NCI-H2081 treated with DMSO at 0.1 percent for 48 hours (cell line): ENCODE measurements around the gene SFRP5.

Experiments
- DNase-seq: peaks from one replicate; lab custom pipeline; 2025; lab: John Stamatoyannopoulos, UW

SFRP5 gene

GRCh38 chr10:97765201-97765600, 6.6 kb downstream of the SFRP5 start:
- no peak for DNase-seq

- DNase-seq, result no peak
Measured at GRCh38 chr10:97764519-97764931, 7.3 kb downstream of the SFRP5 start.

- DNase-seq, result no peak
Measured at GRCh38 chr10:97763947-97764346, 7.9 kb downstream of the SFRP5 start.

- no peak for DNase-seq
Measured at GRCh38 chr10:97763411-97763810, 8.4 kb downstream of the SFRP5 start.

GRCh38 chr10:97762816-97763215, 9.0 kb downstream of the SFRP5 start:
- DNase-seq, result no peak

- no peak for DNase-seq
Measured at GRCh38 chr10:97762056-97762455, 9.7 kb downstream of the SFRP5 start.

GRCh38 chr10:97761331-97761865, 10.4 kb downstream of the SFRP5 start:
- no peak for DNase-seq

GRCh38 chr10:97760461-97761257, 11.1 kb downstream of the SFRP5 start:
- DNase-seq, result no peak

GRCh38 chr10:97759946-97760345, 11.9 kb downstream of the SFRP5 start:
- DNase-seq, result no peak

GRCh38 chr10:97759158-97759887, 12.5 kb downstream of the SFRP5 start:
- DNase-seq, result no peak

GRCh38 chr10:97757471-97757870, 14.3 kb downstream of the SFRP5 start:
- no peak for DNase-seq

GRCh38 chr10:97755718-97756117, 16.1 kb downstream of the SFRP5 start:
- no peak for DNase-seq

GRCh38 chr10:97754726-97755125, 17.1 kb downstream of the SFRP5 start:
- DNase-seq, result no peak

GRCh38 chr10:97752956-97753355, 18.8 kb downstream of the SFRP5 start:
- no peak for DNase-seq

GRCh38 chr10:97748116-97748515, 23.7 kb downstream of the SFRP5 start:
- DNase-seq, result no peak

- no peak for DNase-seq
Measured at GRCh38 chr10:97747573-97747972, 24.2 kb downstream of the SFRP5 start.

- DNase-seq, result no peak
Measured at GRCh38 chr10:97744405-97745035, 27.3 kb downstream of the SFRP5 start.

- no peak for DNase-seq
Measured at GRCh38 chr10:97743169-97743943, 28.4 kb downstream of the SFRP5 start.

GRCh38 chr10:97740613-97741012, 31.2 kb downstream of the SFRP5 start:
- DNase-seq, result no peak

- DNase-seq, result no peak
Measured at GRCh38 chr10:97738616-97739015, 33.2 kb downstream of the SFRP5 start.

GRCh38 chr10:97737770-97738265, 34.0 kb downstream of the SFRP5 start:
- DNase-seq, result no peak
